Brain microvascular endothelial cell (primary cell): ENCODE data around the gene YPEL1.
A peak's percentile ranks its signal among the peaks of the same experiment; 100 is the strongest.

Experiments
- DNase-seq: peaks from one replicate; pipeline ENCODE4 v3.0.0-alpha.2; 2020
- H3K27ac ChIP-seq: fragments of 250-450 bp; sonication (Bioruptor Pico); 2 replicates; pipeline ENCODE4 v1.5.1; 2020; ENCODE audit warnings: mild to moderate bottlenecking, moderate library complexity
- H3K27me3 ChIP-seq: fragments of 250-450 bp; sonication (Bioruptor Pico); replicated peaks from 2 replicates; pipeline ENCODE4 v1.5.1; 2020; ENCODE audit warnings: mild to moderate bottlenecking
- H3K36me3 ChIP-seq: fragments of 250-450 bp; sonication (Bioruptor Pico); replicated peaks from 2 replicates; pipeline ENCODE4 v1.5.1; 2020; ENCODE audit warnings: mild to moderate bottlenecking
- H3K4me3 ChIP-seq: 2 replicates; pipeline ENCODE4 v1.5.1; 2011; ENCODE audit warnings: low read depth, mild to moderate bottlenecking, control low read depth, low read length, moderate library complexity
- CTCF ChIP-seq: IDR thresholded peaks from 2 replicates; pipeline ENCODE4 v1.5.1; 2011; ENCODE audit warnings: low read depth, mild to moderate bottlenecking, moderate library complexity, low read length, control low read depth, inconsistent platforms; ENCODE audit errors: missing control alignments
- in situ Hi-C: cut with HindIII; loops from 2 replicates; pipeline ENCODE4 v1.10.0; 2017; ENCODE audit warnings: low sequenced_read_pairs, low pct_ligation_motif_present

The YPEL1 gene

GRCh38 chr22:21657360-21658032, 78.1 kb downstream of the YPEL1 start:
- no peak overlapping the region for H3K27ac ChIP-seq

GRCh38 chr22:21657020-21657359, 78.6 kb downstream of the YPEL1 start:
- Histone ChIP-seq H3K36me3 (peaks cover 8% of the 10 kb centered on the region), H3K4me3 (peak overlapping the region; percentile 54), H3K27me3 (peaks cover 5% of the 10 kb centered on the region), H3K27ac (no peak overlapping the region)
- no peak for TF ChIP-seq CTCF
- in situ Hi-C loops, result no loop called here
- no peak for DNase-seq

More at GRCh38 chr22:21657360-21658032, 78.1 kb downstream of the YPEL1 start:
- peak; percentile 2 for TF ChIP-seq CTCF
- no peak for DNase-seq
- in situ Hi-C loops, result no loop called here
- H3K4me3 ChIP-seq, result peak overlapping the region; percentile 54
- peaks cover 5% of the 10 kb centered on the region for H3K27me3 ChIP-seq
- H3K36me3 ChIP-seq, result peaks cover 8% of the 10 kb centered on the region

- DNase-seq, result no peak
- in situ Hi-C loops, result no loop called here
- Histone ChIP-seq H3K36me3 (peaks cover 14% of the 10 kb centered on the region), H3K27me3 (no peaks in the 10 kb centered on the region), H3K27ac (peak overlapping the region; percentile 53), H3K4me3 (peak overlapping the region; percentile 80)
- peak; percentile 8 for TF ChIP-seq CTCF
Observed at GRCh38 chr22:21652547-21653545, 82.7 kb downstream of the YPEL1 start.

- Histone ChIP-seq H3K36me3 (peaks cover 16% of the 10 kb centered on the region), H3K27ac (peak overlapping the region; percentile 53), H3K27me3 (no peaks in the 10 kb centered on the region), H3K4me3 (peak overlapping the region; percentile 80)
- no peak for TF ChIP-seq CTCF
- peak; percentile 86 for DNase-seq
- in situ Hi-C loops, result no loop called here
Observed at GRCh38 chr22:21652010-21652546, 83.5 kb downstream of the YPEL1 start.

GRCh38 chr22:21651521-21652009, 84.0 kb downstream of the YPEL1 start:
- Histone ChIP-seq H3K4me3 (peak overlapping the region; percentile 80), H3K27ac (peak overlapping the region; percentile 53), H3K27me3 (no peaks in the 10 kb centered on the region), H3K36me3 (peaks cover 20% of the 10 kb centered on the region)
- in situ Hi-C loops, result no loop called here
- DNase-seq, result no peak
- TF ChIP-seq CTCF, result no peak
